H1 (cell line): Measurements from ENCODE around the gene BNIP5. TPM values are rescaled to one million over a fixed set of nuclear protein-coding genes. Genes with fewer than 3 reads are reported as not detected.

Source experiments
- CHD7 ChIP-seq: fragments of 300-600 bp; sonication (generic); IDR thresholded peaks from 2 replicates; pipeline ENCODE4 v1.7.1; 2012; ENCODE audit warnings: low read length, moderate library complexity, mild to moderate bottlenecking, inconsistent platforms; ENCODE audit not compliant: insufficient replicate concordance
- polyA plus RNA-seq, 7 experiments: library from polyadenylated mRNA; depleted of rRNA in 3 of 7; stranded (reverse) in 5 of 7; unstranded in 2 of 7; fragments of >200 nt in 5 of 7; fragments of 200-250 nt in 2 of 7; gene quantifications; 1 replicate in 5 of 7; 2 replicates in 1 of 7; 4 replicates in 1 of 7; pipeline versions ENCODE4 v1.2.1 to v1.2.3, GENCODE V29; 2011 to 2013; ENCODE audit warnings: missing spikeins in 2 of 7, mixed read lengths in 2 of 7
- total RNA-seq: library from RNA; stranded (reverse); fragmentation: NEBNext Ultra II Directional; extraction: Animal tissue kit (Norgen Biotek cat#: 25700); gene quantifications from 2 replicates; pipeline ENCODE4 v1.2.1, GENCODE V29; 2021

Gene BNIP5
- total and polyA plus RNA-seq, 2 of the 8 experiments (the other 6 are each of a cell fraction or from before 2014, with no cell fraction given), result not detected

- TF ChIP-seq CHD7, result no peak
- TF ChIP-seq, all 59 proteins: peak for 0
Measured at GRCh38 chr6:36319821-36320220, 16.9 kb downstream of the BNIP5 start (continued).
